Measurements from ENCODE around the gene PANX1. TPM values are rescaled to one million over a fixed set of nuclear protein-coding genes. Genes with fewer than 3 reads are reported as not detected.

Gene PANX1
- total RNA-seq, 1 experiment from 2014 or later: 37.5 TPM

DNA sequence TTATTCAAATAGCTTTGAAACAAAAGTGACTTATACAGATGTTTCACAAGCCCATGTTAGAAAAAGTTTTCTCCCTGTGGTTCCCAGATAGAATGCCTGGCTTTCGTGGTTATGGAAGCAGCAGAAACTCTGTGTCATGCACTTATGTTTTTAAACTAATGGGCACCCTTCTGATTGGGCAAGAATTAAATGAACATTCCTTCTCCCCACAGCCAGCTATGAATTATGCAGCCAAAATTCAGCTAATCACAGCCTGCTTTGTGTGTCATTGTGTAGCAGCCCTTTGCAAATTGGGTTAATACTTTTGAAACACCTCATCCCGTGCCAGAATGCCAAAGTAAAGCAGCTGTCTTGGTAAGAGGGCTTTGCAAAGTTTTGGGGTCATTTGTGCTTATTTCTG is 46.9 kb downstream of the PANX1 start:
- Histone ChIP-seq H3K4me2 (ENCODE audit: insufficient read depth, insufficient read length, low read length) (no peak overlapping the region), H3K23me2 (ENCODE audit: insufficient read length, low read depth, low read length, poor library complexity, severe bottlenecking) (no peaks in the 10 kb centered on the region)

More for the DNA sequence above, 46.9 kb downstream of the PANX1 start:
- H3K18ac ChIP-seq (ENCODE audit: insufficient read length, low read depth, low read length): no peak overlapping the region
- no peaks in the 10 kb centered on the region for H3K27me3 Mint-ChIP-seq (ENCODE audit: low read depth)
- no peak overlapping the region for H4K5ac ChIP-seq (ENCODE audit: insufficient read length, low read depth, low read length)
- H3K4me1 ChIP-seq (ENCODE audit: insufficient read depth, low read length): no peaks in the 10 kb centered on the region
- TF ChIP-seq, protein P1, sequence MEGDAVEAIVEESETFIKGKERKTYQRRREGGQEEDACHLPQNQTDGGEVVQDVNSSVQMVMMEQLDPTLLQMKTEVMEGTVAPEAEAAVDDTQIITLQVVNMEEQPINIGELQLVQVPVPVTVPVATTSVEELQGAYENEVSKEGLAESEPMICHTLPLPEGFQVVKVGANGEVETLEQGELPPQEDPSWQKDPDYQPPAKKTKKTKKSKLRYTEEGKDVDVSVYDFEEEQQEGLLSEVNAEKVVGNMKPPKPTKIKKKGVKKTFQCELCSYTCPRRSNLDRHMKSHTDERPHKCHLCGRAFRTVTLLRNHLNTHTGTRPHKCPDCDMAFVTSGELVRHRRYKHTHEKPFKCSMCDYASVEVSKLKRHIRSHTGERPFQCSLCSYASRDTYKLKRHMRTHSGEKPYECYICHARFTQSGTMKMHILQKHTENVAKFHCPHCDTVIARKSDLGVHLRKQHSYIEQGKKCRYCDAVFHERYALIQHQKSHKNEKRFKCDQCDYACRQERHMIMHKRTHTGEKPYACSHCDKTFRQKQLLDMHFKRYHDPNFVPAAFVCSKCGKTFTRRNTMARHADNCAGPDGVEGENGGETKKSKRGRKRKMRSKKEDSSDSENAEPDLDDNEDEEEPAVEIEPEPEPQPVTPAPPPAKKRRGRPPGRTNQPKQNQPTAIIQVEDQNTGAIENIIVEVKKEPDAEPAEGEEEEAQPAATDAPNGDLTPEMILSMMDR (conservative IDR thresholded peaks at IDR 0.05): no peak
- H4K20me1 ChIP-seq (ENCODE audit: control insufficient read depth, insufficient read depth, insufficient read length): no peaks in the 10 kb centered on the region
- H2BK5ac ChIP-seq (ENCODE audit: insufficient read length, low read length): no peak overlapping the region
- peaks cover 22 to 29% of the 10 kb centered on the region in 2 experiments for H3K4me1 Mint-ChIP-seq
- no peak overlapping the region for H3K14ac ChIP-seq (ENCODE audit: insufficient read depth, low read length)
- H3K27ac Mint-ChIP-seq: no peak overlapping the region
- H3K79me2 ChIP-seq (ENCODE audit: insufficient read depth, low read length): peaks cover 19% of the 10 kb centered on the region; the same call in 1 of the 2 replicates
- H4K91ac ChIP-seq (ENCODE audit: insufficient read length, low read depth, low read length): no peak overlapping the region
- H3K23ac ChIP-seq (ENCODE audit: insufficient read length, low read depth, low read length): no peak overlapping the region
- H3K9me3 Mint-ChIP-seq: no peaks in the 10 kb centered on the region
- H2BK15ac ChIP-seq (ENCODE audit: low read depth, low read length): no peak overlapping the region
- peaks cover 30 to 57% (median 36%) of the 10 kb centered on the region in 3 experiments; a peak in 6 of 7 replicates for H3K36me3 Mint-ChIP-seq (ENCODE audit: insufficient read depth in 1 of 3, low read depth in 3 of 3)
- no CpG with 5 or more reads among the region's 2 CpGs for WGBS (ENCODE audit: extremely low coverage, insufficient read length, low lambda C conversion rate)
- no peak overlapping the region for H3K4me3 Mint-ChIP-seq
- no peak overlapping the region for H3K4ac ChIP-seq (ENCODE audit: low read depth, low read length)
- no peak overlapping the region for H2AK5ac ChIP-seq (ENCODE audit: insufficient read length, low read length)
- H2BK20ac ChIP-seq (ENCODE audit: low read depth, low read length, poor library complexity, severe bottlenecking): no peak overlapping the region
- H2AFZ ChIP-seq (ENCODE audit: low read length): no peak overlapping the region
- no peak overlapping the region for H3K56ac ChIP-seq (ENCODE audit: insufficient read length, low read depth, low read length)
- no peak overlapping the region for H3K27ac ChIP-seq (ENCODE audit: insufficient read length, low read depth, low read length)
- H3K9me3 ChIP-seq (ENCODE audit: control insufficient read depth, low read depth, low read length): no peaks in the 10 kb centered on the region
- H2BK120ac ChIP-seq (ENCODE audit: low read depth, low read length, poor library complexity, severe bottlenecking): no peak overlapping the region
- H3K27me3 ChIP-seq (ENCODE audit: insufficient read depth, low read length): no peaks in the 10 kb centered on the region
- no peak overlapping the region for H4K8ac ChIP-seq (replicated peaks; ENCODE audit: insufficient read length, low read depth, low read length)
- peaks cover 14% of the 10 kb centered on the region for H3K79me1 ChIP-seq (ENCODE audit: insufficient read depth, low read depth, low read length, poor library complexity, severe bottlenecking)
- no peak overlapping the region for H2BK12ac ChIP-seq (ENCODE audit: insufficient read length, low read depth, low read length)
- DNase-seq: no peak
- no peak overlapping the region for H3T11ph ChIP-seq (ENCODE audit: low read length)
- no peak overlapping the region for H3K9ac ChIP-seq (ENCODE audit: extremely low read depth, insufficient read length, low read length)

Data from H9 (cell line).